Stimulated activated CD8-positive, alpha-beta memory T cell treated with anti-CD3 and anti-CD28 coated beads, Interleukin-12 subunit alpha, Interleukin-12 subunit beta, amount 100 ng/mL, for 4 hours (primary cell): ENCODE data around the gene E4F1.

Experiments used
- DNase-seq: peaks from one replicate; pipeline ENCODE4 v3.0.0-alpha.2; 2020; ENCODE audit warnings: low read depth

The E4F1 gene

DNA sequence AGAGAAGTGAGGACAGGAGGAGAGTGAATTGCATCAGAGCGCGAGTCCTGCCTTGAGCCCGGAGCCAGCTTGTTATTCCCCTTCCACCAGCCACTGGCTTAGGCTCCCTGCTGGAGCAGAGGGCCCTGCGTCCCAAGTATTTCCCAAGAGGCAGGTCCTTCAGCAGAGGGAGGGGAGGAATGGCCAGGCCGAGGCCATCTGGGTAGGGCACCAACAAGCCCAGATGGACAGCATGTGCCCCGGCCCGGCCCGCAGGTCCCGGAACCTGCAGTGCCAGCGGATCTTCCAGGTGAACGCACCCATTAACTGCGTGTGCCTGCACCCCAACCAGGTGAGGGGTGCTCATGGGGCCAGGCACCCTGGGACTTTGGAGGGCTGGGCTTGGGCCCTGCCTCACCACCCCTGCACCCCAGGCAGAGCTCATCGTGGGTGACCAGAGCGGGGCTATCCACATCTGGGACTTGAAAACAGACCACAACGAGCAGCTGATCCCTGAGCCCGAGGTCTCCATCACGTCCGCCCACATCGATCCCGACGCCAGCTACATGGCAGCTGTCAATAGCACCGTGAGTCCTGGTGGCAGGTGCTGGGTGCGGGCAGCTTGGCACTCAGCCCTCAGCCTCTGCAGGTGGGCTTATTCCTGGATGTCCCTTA, 16.5 kb upstream of the E4F1 start:
- DNase-seq: no peak

DNA sequence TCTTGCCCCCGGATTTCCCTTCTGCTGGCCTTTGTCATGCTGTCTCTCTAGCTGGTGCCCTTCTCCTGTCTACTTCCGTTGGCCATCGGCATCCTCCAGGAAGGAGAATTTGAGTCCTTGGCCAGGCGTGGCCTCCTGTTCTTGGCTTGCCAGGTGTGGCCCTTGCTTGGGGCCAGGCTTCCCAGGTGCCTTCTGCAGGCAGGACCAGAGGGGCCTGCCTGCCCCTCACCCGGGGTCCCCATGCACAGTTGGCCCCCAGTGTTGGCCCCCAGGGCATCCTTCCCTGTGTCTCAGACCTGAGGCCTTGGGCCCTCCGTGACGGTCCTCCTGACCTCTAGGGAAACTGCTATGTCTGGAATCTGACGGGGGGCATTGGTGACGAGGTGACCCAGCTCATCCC, 15.5 kb upstream of the E4F1 start:
- no peak for DNase-seq

DNA sequence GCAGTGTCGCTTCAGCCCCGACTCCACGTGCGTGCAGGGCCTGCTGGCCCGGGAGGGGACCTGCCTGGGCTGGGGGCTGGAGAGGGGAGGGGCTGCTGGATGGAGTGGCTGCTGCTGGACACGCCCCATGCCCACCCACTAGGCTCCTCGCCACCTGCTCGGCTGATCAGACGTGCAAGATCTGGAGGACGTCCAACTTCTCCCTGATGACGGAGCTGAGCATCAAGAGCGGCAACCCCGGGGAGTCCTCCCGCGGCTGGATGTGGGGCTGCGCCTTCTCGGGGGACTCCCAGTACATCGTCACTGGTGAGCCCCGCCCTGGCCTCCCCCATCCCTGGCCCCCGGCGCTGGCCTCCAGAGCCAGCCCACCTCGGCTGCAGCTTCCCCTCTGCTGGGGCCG, 15.1 kb upstream of the E4F1 start:
- DNase-seq: no peak

DNA sequence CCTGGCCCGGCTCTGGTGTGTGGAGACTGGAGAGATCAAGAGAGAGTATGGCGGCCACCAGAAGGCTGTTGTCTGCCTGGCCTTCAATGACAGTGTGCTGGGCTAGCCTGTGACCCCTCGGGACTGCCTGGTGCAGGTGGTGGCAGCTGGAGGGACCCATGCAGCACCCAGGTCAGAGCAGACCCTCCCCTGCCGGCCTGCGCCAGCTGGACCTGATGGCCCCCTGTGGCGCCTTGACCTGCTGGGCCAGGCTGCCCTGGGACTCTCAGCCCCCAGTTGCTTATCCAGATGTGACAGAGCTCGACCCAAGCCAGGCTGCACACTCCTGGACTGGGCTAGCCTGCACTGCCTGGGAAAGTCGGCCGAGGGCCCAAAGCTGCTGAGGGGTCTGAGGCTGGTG, 14.6 kb upstream of the E4F1 start:
- DNase-seq: no peak

DNA sequence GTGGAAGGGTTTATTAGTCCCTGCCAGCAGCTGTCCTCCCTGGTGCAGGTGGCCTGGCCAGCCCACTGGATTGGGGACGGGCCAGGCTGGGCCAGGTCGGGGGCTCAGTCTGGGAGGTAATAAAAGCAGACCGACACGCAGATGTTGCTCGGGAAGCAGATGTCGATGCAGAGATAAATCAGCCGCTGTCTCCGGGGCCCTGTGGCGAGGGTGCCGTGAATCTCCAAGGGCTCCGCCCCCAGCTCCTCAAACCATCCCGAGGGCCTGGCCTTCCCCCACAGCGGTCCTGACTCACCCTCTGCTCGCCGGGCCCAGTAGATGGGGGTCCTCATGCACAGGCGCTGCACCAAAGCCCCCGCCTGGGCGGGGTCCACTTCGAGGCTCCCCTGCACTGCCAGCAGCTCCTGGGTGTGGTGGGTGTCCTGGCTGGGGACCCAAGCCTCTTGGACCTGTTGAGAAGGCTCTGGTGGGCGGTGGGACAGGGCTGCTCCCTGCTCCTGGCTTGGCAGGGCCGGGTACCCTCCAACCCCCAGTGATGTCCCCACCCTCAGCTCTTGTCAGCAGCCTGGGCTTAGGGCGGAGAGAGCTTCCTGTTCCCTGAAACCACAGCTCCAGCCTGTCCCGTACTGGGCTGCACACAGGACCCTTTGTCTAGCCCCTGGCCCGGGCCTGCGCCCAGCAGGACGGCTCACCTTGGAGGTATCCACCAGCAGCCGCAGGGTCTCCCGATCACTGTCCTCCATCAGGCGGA, 14.0 kb upstream of the E4F1 start:
- no peak for DNase-seq

DNA sequence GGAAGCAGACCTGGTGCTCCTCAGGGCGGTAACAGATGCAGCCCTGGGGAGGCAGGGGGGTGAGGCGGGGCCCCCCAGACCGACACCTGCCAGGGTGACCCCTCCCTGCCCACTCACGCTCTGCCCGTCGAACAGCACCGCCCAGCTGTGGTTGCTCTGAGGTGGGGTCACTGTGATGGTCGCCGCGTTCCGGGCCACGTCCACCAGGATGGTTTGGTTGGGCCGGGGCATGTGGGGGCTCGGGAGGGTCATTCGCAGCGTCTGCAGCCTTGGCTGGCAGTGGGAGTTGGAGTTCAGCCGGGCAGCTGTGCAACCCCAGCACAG, 13.4 kb upstream of the E4F1 start:
- no peak for DNase-seq

DNA sequence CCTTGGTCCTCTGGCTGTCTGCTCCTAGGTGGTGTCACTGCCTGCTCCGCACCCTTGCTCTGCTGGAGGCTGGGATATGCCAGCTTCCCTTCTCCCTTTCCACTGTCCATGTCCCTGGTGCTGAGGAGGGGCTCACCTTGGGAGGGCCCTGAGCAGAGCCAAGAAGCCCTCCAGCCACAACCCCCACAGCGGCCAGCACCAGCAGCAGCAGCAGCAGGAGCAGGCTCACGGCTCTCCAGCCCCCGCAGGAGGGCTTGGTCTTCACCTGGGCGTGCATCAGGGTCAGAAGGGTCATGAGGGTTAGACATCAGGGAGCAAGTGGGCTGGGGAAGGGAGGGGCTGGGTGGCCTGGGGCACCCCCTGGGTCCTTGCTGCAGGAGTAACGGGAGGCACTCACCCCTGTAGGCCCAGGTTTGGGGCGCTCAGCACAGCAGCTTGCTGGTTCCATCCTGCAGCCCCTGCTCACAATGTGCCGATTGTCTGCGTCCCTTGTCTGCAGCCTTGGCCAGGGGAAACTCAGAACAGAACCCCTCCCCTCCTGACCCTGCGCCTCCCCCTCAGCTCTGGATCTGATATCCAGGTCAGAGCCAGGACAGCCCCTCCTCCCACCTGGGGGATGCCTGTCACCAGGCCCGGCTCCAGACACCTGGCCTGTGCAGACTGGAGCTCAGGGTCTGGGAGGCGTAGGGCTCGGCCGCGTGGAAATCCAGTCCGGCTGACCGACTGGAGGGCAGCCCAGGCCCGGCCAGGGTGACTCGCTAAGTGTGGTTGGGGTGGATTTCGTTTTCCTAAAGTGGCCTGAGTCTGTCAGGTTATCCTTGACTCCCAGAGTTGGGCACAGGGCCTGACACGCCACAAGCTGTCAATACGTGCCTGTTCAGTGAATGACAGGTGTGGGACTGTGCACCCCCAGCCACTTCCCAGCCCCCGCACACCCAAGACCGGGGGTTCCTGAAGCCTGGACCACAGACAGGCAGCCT, 12.7 kb upstream of the E4F1 start, which contains the start of gene BRICD5:
Gene BRICD5, minus strand, starts transcription at position 478 of the 980 bp plus-strand sequence. Its CDS starts 30 bp downstream, at position 448.
- no peak for DNase-seq

DNA sequence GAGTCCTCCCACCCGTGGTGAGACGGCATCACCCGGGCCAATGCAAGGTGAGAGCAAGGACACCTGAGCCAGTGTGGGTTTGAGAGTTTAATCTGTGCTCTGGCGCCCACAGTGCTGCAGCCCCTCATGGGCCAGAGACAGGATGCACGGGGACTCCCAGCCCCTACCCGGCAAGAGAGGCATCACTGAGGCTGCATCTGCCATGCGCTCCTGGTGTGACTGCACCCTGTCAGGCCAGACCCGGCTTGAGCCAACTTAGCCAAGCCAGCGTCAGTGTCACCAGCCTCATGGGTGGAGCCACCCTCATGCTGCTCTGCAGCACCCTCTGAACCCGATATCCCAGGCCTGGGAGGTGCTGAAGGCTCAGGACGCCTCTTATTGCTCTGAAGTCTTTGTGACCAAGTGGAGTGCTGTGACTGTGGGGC, 11.5 kb upstream of the E4F1 start:
- no peak for DNase-seq

- DNase-seq: no peak
These were observed 10.7 kb upstream of the E4F1 start for GRCh38 chr16:2212362-2213324.

DNA sequence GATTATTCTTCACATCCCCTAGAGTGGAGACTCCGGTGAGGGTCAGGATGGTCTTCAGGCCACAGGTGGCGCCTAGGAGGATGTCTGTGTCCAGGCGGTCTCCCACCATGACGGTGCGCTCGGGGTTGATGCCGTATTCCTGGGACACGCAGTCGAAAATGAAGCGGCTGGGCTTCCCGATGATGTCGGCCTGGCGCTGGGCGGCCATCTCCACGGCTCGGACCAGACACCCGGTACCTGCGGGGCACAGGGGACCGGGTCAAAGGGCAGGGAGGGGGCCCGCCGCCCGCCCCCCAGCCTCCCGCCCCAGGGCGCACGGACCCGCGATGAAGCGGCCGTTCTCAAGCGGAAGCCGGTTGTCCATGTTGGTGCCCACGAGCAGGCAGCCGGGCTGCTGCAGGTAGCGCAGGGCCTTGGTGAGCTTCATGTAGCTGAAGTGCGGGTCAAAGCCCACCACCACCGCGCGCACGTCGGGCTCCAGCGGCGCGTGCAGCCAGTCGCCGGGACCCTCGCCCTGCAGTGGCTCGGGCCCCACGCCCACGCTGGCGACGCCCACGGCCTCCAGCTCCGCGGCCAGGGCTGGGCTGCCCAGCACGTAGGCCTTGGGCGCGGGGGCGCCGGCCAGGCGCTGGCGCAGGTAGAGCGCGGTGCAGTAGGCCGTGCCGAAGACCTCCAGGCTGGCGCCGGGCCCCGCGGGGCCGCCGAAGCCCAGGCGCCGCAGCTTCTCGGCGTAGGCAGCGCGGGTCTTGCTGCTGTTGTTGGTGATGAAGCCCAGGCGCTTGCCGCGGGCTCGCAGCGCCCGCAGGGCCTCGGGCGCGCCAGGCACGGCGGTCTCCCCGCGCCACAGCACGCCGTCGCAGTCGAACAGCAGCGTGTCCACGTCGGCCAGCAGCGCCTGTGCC, 9.3 kb upstream of the E4F1 start:
- no peak for DNase-seq

DNA sequence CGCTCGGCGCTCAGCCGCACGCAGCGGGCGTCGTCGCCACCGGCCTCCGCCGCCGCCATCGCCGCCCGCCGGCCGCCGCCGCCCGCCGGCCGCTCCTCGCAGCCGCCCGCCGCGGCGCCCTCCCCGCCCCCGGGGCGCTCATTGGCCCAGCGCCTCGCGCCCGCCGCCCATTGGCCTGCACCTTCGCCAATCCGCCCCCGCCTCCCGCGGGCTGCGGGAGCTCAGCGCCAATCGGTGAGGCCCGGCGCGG, 8.7 kb upstream of the E4F1 start, which contains the start of gene PGP:
Gene PGP, minus strand, starts transcription at position 122 of the 250 bp plus-strand sequence. Its CDS starts 63 bp downstream, at position 59.
- no peak for DNase-seq

DNA sequence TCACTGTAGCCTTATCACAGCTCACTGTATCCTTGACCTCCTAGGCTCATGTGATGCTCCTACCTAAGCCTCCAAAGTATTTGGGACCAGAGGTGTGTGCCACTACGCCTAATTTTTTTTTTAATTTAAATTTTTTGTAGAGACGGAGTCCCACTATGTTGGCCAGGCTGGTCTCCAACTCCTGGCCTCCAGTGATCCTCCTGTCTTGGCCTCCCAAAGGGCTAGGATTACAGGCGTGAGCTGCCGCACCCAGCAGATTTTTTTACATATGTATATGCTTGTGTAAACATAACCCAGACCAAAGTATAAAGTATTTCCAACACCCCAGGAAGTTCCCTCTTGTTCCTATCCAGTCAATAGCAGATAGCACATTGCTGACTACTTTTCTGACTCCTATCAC, 7.1 kb upstream of the E4F1 start:
- no peak for DNase-seq

DNA sequence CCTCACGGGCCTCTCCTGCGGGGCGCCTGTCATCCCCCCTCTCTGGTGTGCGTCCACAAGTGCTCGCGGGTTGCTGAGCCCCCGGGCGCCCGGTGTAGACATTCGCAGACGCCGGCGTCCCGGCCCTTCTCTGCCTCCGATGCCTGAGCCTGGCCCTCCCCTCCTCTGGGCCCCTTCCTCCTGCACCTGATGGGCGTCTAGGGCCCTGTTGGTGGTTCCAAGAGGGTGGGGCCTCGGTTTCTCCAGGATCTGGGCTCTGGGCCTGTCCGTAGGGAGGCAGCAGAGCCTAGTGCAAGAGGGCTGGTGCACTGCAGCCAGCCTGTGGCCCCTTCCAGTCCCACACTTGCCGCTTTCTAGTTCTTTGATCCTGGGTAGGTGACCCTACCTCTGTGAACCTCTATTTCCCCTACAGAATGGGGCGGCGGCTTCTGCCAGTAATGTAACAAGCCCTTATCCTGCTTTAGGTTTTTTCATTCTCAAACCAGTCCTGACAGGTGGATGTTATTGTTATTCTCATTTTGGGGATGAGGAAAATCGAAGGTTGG, 623 bp downstream of the E4F1 start:
- DNase-seq: no peak

DNA sequence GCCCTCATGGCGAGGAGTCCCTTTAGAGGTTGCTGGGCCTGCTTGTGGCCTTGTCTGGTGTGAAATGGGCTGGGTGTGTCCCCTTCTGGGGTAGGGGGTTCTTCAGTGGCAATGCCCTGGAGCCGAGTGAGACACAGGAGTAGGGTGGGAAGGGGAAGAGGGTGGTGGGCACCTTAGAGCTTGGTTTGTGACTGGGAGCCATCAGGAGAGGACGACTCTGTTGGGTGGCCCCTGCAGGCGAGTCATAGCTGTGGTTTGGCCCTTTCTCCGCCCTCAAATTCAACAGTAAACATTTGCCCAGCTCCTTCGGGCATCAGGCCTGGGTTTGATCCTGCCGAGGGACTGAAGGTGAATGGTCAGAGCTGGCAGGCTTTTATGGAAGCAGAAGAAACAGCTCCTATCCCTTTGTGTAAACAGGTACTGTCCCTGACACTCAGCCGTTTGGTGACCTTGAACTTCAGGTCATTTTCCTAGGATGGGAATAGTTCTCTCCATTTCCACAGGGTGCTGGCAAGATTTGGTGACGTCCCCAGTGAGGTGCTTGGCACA, 2.9 kb downstream of the E4F1 start:
- DNase-seq: no peak

- DNase-seq: no peak
These were observed 3.5 kb downstream of the E4F1 start for GRCh38 chr16:2226918-2227317.

GRCh38 chr16:2228161-2228824, 4.9 kb downstream of the E4F1 start:
- no peak for DNase-seq

DNA sequence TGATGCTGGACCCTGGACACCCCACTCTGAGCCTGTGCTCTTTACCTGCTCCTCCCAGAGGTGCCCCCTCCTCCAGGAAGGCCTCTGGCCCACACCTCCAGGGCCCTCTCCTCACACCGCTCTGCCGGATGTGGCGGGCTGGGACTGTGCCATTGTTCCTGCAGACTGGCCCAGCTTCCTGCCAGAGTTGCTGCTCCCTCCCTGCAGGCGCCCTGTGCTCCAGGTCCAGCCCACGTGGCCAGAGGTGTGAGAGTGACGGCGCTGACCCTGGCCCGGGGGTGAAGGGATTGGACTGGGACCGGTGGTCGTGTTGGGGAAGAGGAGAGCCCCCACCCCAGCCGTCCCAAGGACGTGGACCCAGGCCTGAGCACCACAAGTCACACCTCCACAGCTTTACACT, 5.7 kb downstream of the E4F1 start:
- no peak for DNase-seq

DNA sequence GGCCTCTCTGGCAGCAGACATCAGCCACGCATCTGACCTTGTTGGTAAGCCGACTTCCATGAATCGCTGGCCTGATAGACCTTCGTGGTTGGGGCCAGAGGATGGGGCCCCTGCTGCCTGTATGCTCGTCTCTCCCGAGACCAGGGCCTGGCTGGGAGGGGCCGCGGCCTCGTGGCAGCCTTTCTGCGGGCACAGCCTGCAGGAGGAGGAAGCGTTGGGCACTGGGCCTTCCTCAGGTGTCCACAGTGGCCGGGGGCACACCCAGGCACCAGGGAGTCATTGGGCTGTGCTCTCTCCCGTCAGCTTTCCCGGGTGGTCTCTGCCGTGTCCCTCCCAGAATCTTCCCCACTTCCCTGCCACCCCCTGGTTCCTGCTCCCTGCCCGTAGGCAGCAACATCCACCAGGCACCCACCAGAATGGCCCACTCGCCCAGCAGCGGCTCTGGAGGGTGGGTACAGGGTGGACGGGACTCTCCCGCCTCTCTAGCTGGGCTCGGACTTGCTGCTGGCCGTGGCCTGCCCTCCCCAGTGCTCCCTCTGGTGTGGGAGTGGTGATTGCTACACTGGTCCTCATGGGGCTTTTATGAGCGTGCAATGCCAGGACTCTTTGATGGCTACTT, 6.3 kb downstream of the E4F1 start:
- DNase-seq: no peak

DNA sequence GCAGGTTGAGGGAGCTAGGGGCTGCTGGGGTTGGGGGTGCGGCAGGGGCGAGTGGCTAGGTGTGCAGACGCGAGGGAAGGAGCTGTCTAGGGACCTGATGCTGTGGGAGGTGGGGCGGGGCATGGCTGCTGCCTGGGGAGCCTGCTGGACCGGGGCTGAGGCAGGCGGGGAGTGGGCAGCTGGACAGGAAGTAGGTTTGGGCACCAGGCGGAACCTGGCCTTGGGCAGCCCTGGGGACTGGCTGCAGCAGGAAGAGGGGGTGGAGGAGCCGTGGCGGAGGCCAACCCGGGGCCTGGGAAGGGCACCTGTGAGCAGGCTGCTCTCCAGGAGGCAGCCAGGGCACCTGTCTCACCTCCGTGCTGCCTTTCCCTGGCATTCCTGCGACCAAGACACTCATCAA, 7.0 kb downstream of the E4F1 start:
- DNase-seq: no peak
